ENCODE data around the gene ZNF639.

The ZNF639 gene

DNA sequence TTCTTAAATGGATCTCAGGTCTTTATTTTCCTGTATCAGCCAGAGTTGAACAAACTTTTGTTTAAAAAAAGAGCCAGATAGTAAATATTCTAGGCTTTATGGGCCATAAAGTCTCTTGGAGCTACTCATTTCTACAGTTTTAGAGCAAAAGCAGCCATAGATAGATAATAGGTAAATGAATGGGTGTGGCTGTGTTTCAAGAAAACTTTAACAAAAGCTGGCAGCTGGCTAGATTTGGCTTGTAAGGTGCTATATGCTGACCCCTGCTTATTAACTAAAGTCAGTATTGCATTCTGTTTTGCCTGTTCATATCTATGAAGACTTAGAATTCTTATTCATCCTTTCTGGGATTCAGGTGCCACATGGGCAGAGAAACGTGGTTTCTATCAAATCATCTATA lies 53.6 kb downstream of the ZNF639 start:
- FAIRE-seq, result no peak
- DNase-seq (ENCODE audit: insufficient read length, low spot score), result no peak
- TF ChIP-seq POLR2A (IDR thresholded peaks at IDR 0.05; ENCODE audit: low read depth, low read length) (no peak), TAF1 (IDR thresholded peaks at IDR 0.05; ENCODE audit: low read depth, low read length) (no peak), POU2F2 (IDR thresholded peaks at IDR 0.05; ENCODE audit: low read depth, low read length) (no peak), PAX5 (IDR thresholded peaks at IDR 0.05; ENCODE audit: insufficient read depth, low read length, severe bottlenecking) (no peak), SPI1 (IDR thresholded peaks at IDR 0.05; ENCODE audit: low read depth, low read length) (no peak), POLR2AphosphoS5 (IDR thresholded peaks at IDR 0.05; ENCODE audit: low read depth, low read length) (no peak)
